Fibroblast of peridontal ligament (primary cell): ENCODE measurements around the gene TSPAN1.
A peak's percentile ranks its signal among the peaks of the same experiment; 100 is the strongest.

Experiments used
- DNase-seq: peaks from one replicate; pipeline ENCODE4 v3.0.0-alpha.2; 2010; ENCODE audit errors: extremely low read depth

TSPAN1 gene

GRCh38 chr1:46187106-46187869 is 12.4 kb downstream of the TSPAN1 start:
- DNase-seq, result no peak

- peak; percentile 11 for DNase-seq
Measured at GRCh38 chr1:46188295-46189030, 13.6 kb downstream of the TSPAN1 start.

- no peak for DNase-seq
Measured at GRCh38 chr1:46190539-46190938, 15.7 kb downstream of the TSPAN1 start.

DNA sequence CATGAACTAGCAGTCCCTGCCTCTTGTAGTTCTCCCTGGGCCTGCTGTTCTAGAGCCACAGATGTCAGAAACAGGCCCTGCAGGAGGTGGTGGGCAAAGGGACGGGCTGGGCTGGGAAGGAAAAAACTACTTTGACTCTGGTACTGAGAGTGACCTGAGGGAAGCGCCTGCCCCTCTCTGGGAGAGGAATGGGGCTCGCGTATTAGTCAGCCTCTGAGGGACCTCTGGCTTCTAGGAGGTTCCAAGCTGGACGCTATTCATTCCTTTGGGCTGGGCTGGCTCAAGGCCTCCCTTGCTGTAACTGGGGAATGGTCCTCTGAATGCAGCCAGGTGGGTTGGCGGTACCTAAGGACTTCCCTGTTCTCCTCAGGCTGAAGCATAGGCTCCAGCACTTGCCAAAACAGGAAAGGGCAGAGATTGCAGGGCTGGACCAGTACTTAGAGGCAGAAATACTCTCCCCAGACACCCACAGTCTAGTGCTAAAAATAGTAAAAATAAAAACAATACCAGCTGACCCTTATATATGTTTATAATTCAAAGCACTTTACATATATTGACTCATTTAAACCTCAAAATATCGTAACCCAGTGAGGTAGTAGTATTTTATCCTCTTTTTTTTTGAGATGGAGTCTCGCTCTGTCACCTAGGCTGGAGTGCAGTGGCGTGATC is 16.3 kb downstream of the TSPAN1 start:
- DNase-seq, result no peak

DNA sequence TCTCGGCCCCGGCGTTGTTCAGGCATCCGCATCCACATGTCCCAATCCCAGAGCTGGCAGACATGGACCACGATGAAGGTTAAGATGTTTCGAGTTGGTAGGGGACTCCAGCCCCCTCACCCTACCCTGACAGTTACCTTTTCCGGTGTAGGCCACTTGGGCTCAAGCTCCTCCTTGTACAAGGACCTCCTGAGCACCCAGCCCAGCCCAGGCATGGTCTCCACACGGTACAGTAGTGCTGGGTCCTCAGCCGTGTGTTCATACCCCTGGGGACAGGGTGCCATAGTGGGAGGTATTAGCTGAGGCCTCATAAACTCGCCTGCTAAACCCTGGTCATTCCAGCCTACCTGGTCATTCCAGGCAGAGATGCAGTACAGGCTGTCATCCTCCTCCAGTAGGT is 17.3 kb downstream of the TSPAN1 start:
- no peak for DNase-seq

- DNase-seq, result no peak
Measured at GRCh38 chr1:46193285-46193684, 18.4 kb downstream of the TSPAN1 start.

DNA sequence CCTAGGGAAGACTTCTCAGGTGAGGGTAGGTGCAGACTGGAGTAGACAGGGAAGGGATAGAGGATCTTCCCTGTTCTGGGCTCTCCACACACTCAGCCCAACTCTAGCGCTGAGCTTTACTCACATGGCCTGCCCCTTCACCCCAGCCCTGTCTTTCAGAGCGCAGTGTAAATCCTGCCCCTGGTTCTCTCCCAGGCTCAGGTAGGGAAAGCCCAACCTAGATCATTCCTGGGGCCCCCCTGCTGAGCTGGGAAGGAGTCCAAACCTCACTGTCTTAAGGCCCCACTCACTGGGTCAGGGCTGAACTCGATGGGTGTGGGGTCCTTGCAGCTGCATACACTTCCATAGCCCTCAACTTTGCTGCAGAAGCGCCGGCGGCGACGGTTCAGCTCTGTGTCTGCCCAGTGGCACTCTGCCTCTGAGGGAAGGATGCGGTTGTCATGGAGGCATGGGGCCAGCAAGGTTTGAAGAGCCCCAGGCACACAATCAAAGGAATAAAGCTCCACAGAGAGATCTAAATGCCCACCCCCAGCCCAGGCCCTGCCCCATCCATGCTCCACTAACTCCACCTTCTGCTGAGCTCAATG is 19.2 kb downstream of the TSPAN1 start:
- DNase-seq, result no peak

- no peak for DNase-seq
Measured at GRCh38 chr1:46194641-46195193, 19.8 kb downstream of the TSPAN1 start.

- DNase-seq, result no peak
Measured at GRCh38 chr1:46196609-46197008, 21.7 kb downstream of the TSPAN1 start.

- DNase-seq, result no peak
Measured at GRCh38 chr1:46197560-46197963, 22.7 kb downstream of the TSPAN1 start.

GRCh38 chr1:46197964-46198811 is 23.3 kb downstream of the TSPAN1 start, which contains the start of gene POMGNT1:
Gene POMGNT1, minus strand, starts transcription at chr1:46198434. Its CDS starts 613 bp downstream, at chr1:46197821.
- peak; percentile 44 for DNase-seq

- DNase-seq, result peak; percentile 9
Measured at GRCh38 chr1:46199233-46199749, 24.4 kb downstream of the TSPAN1 start.

- peak; percentile 24 for DNase-seq
Measured at GRCh38 chr1:46203738-46204405, 29.0 kb downstream of the TSPAN1 start.

DNA sequence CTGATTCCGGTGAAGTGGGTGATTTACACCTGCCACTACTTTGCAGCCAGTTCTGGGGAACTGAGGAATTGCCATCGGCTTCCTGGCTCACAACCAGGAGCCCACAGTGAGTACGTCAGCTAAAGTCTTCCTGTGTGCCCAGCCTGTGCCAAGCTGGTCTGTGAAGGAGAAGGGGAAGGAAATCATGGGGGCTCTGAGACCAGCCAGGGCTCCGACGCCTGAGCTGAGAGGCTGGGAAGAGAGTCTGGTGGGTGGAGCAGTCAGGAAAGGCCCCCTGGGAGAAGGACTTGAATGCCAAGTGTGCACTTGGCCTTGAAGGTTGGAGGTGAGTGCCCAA is 29.5 kb downstream of the TSPAN1 start:
- DNase-seq, result no peak

DNA sequence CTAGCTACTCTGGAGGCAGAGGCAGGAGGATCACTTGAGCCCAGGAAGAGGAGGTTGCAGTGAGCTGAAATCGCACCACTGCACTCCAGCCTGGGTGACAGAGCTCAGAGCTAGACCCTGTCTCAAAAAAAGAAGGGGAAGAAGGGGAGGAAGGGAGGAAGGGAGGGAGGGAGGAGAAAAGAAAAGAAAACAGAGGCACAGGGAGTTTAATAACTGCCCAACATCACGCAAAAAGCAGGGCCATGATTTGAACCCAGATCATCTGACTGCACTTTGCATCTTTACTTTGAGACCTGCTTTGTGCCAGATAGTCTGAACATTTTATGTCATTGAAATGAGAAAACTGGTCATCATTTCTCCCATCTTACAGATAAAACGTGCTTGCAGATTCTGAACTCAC is 30.3 kb downstream of the TSPAN1 start:
- no peak for DNase-seq

GRCh38 chr1:46205791-46206190 is 30.9 kb downstream of the TSPAN1 start:
- no peak for DNase-seq

DNA sequence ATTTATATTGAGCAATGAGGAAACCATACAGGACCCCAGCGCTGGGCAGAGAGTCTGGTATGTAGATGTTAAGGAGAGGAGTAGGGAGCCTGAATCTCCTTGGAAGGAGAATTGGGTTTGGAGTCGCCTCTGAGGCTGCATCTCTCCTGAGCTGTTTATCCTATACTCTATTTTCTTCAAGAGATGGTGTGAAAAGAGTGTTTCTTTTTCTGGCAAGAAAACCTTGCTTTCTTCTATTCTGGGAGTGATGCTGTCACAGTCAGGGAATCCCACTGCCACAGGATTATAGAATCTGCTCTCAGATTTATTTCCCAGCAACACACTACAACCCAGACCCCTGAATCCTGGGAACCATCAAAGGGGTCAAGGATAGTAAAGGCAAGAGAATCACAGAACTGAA is 31.5 kb downstream of the TSPAN1 start:
- no peak for DNase-seq

DNA sequence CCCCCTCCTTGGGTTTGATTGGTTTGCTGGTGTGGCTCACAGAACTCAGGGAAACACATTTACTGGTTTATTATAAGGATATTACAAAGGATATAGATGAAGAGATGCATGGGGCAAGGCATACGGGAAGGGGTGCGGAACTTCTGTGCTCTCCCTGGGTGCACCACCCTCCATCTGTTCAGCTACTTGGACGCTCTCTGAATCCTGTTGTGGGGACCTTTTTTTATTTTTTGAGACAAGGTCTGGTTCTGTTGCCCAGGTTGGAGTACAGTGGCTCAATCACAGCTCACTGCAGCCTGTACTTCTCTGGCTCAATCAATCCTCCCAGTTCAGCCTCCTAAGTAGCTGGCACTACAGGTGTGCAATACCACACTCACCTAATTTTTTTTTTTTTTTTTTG is 35.7 kb downstream of the TSPAN1 start:
- no peak for DNase-seq

GRCh38 chr1:46211051-46211450 is 36.2 kb downstream of the TSPAN1 start:
- no peak for DNase-seq

DNA sequence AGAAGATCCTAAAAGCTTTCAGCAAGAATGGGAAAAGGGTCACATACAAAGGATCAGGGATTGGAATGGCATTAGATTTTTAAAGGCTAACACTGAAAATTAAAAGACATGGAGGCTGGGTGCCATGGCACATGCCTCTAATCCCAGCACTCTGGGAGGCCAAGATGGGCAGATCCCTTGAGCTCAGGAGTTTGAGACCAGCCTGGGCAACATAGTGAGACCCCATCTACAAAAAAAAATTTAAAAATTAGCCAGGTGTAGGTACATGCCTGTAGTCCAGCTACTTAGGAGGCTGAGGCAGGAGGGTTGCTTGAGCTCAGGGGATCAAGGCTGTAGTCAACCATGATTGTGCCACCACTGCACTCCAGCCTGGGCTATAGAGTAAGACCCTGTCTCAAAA is 40.6 kb downstream of the TSPAN1 start:
- no peak for DNase-seq
